HK-2 (cell line): ENCODE results near the gene U2AF2.

ENCODE experiments used
- DNase-seq: peaks from one replicate; pipeline ENCODE4 v3.0.0-alpha.2; 2018; ENCODE audit not compliant: unreplicated experiment

The U2AF2 gene

DNA sequence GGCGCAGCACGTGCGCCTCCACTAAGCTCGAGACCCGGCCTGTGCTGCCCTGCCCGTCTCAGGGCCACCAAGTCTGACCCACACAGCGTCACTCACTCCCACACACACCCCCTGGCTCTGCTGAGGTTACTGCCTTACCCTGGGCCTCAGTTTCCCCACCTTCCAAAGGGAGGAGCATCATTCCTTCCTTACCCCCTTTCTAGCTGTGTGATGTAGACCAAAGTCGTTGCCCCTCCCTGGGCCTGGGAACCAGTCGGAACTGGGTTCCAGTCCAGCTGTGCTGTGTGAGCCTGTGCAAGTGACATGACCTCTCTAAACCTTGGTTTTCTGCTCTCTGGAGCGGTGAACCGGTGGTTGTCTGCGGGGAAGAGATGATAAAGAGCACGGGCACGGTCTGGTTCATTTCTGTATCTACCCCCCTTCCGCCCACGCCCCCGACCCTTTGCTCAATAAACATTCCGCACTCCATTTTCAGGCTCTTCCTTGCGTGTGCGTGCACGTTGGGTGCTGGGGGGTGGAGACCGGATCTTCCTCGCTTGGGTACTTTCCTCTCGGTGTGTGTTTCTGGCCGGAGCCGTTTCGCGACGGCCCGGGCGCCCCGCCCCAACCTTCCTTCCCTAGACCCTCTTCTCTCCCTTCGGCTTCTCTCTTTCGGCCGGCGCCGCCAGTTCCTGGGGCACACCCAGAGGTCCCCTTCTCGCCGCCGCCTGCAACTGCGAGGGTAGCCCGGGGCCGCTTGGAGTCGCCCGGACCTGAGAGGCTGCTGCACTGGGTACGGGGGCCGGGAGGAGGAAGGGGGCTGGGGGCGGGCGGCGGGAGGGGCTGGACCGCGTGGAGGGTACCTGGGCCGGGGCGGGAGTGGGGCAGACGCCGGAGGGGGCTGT, 11.6 kb upstream of the U2AF2 start, which contains the start of gene ZNF581:
ZNF581 (plus strand) TSS at position 647 of the 884 bp plus-strand sequence. CDS start 923 bp downstream, outside the sequence.
- peak; percentile 87 for DNase-seq

GRCh38 chr19:55643887-55644176, 11.0 kb upstream of the U2AF2 start:
- no peak for DNase-seq

GRCh38 chr19:55644191-55644833, 10.5 kb upstream of the U2AF2 start:
- DNase-seq, result no peak

DNA sequence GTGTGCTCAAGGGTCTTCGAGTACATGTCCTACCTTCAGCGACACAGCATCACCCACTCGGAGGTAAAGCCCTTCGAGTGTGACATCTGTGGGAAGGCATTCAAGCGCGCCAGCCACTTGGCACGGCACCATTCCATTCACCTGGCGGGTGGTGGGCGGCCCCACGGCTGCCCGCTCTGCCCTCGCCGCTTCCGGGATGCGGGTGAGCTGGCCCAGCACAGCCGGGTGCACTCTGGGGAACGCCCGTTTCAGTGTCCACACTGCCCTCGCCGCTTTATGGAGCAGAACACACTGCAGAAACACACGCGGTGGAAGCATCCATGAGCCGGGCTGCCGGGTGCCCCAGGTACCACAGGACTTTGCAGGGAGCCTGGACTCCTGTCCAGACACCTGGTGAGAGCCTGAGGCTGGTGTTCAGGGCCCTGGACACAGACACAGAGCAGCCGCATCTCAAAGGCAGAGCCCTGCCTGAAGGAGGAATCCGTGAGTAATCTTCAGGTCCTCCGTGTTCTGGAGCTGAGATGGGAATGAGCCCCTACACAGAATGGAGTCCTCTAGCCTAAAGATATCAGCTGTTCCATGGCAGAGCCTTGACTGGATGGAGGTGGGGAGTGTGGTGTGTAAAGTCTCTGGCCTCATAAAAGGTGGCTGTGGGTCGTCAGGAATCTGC, 9.9 kb upstream of the U2AF2 start:
- DNase-seq, result peak; percentile 60

DNA sequence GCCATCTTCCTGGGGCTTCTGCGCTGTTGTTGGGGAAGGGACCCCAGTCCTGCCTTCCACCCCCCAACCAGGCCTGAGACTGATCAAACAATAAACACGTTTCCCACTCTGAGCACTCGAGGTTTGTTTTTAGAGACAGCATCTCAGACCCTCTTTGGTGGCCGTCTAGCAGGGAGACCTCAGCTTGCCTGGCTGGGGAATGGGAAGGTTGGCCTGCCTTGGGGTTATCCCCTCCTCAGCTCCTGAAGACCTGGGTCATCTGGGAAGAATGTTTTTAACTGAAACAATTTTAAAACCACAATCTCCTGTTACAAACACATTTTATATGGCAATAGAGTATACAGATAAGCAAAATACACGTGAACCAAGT, 9.3 kb upstream of the U2AF2 start:
- DNase-seq, result no peak

DNA sequence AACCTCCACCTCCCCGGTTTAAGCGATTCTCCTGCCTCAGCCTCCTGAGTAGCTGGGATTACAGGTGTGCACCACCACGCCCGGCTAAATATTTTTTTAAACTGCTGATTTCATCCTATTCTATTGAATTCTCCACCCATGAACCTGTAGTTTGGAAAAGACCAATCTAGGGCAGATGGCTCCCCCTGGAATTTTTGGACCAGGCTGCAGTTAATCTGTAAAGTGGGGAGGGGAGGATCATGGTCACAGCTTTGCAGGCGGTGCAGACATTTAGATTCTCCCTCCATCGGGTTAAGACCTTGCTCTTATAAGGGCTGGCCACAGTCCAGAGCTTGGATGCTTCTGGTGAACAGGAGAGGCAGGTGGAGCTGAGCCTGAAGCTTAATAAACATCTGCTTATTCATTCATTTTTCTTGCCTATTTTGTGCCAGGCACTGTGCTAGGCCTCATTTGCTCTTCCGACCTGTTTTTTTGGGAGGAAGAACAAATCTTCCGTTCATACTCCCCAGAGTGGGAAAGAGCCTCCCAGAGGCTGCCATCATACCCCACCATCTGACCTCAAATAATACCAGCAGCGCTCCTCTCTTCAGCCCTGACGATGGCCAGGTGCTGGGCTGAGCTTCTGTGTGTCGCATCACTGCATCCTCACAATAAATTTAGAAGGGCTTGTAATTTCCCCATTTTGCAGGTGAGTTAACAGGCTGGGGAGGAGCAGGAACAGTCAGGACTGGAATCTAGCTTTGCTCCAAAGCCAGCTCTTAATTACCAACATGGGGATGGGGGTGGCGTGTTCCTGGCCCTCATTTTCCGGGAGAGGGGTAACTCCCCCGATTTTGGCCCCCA, 7.7 kb upstream of the U2AF2 start:
- no peak for DNase-seq

- DNase-seq, result no peak
These were observed 6.9 kb upstream of the U2AF2 start, which contains the start of gene CCDC106 for GRCh38 chr19:55647732-55648584. Gene CCDC106 (plus strand): TSS chr19:55648212. CDS start chr19:55649047, 835 bp downstream.

- DNase-seq, result no peak
These were observed 6.1 kb upstream of the U2AF2 start for GRCh38 chr19:55648585-55649267.

GRCh38 chr19:55649268-55650125, 5.3 kb upstream of the U2AF2 start:
- DNase-seq, result no peak

DNA sequence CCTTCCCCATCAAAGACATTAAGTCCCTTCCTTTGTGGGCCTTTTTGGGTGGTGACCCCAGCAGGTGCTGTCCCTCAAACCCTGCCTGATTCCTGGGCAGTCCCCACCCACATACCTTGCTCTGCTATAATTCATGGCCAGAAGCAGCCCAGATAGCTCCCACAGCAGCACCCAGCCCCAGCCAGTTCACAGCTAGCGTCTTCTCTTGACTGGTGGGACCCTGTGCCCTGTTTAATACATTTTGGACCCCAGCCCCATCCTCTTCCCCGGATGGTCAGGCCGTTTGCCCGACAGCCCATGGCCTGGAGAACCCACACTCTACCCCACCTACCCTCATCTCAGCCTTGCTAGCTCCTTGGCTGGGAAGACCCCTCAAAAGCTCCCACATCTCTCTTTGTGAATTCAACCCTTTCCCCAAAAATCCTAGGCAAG, 4.7 kb upstream of the U2AF2 start:
- DNase-seq, result no peak

DNA sequence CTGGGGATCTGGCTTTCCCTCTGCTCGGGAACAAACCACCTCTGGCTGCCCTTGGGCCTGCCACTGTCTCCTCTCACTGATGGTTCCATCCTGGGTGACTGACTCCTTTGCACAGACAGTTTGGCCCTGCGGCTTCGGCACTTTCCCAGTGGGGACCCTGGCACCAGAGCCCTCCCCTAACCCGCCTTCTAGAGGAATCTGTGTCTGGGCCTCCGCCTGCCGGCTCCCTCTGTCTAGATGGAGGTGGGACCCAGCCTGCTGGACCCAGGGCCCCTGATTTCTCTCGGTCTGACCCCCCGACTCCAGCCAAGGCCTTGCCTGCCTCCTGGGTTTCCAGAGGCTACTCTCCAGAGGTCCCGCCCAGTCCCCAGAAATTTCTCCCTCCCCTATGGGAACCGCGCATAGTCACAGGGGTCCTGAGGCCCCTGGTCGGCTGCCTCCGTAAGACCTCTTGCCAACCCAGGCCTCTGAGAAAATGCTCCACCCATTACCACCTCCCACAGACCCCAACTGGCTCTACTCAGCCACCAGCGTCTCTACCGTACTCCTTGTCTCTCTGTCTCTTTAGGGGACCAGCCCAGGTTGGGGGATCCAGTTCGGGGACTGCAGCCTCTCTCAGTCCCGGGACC, 4.1 kb upstream of the U2AF2 start:
- DNase-seq, result no peak

- DNase-seq, result no peak
These were observed 3.6 kb upstream of the U2AF2 start for GRCh38 chr19:55651236-55651635.

GRCh38 chr19:55652311-55653128, 2.3 kb upstream of the U2AF2 start:
- no peak for DNase-seq

GRCh38 chr19:55653651-55654322, 1.0 kb upstream of the U2AF2 start:
- peak; percentile 99 for DNase-seq

- DNase-seq, result peak; percentile 100
These were observed 440 bp upstream of the U2AF2 start for GRCh38 chr19:55654323-55654867.

GRCh38 chr19:55655648-55656040, 809 bp downstream of the U2AF2 start:
- no peak for DNase-seq

DNA sequence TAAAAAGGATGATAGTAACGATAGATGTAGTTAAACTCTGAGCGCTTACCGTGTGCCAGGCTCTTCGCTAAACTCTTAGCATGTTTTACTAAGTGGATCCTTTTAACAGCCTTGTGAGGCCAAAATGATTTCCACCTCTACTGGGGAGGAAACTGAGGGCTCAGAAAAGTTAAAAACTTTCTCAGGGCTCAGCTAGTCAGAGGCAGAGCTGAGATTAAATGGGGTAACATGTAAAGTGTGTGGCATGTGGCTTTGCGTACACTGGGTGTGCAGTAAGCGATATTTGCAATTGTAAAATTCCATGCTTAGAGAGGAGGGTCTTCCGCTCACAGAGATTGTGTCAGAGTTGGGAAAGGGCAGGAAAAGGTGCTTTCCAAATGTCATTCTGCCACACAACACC, 1.7 kb downstream of the U2AF2 start:
- no peak for DNase-seq
